OCI-LY3 (cell line): Measurements from ENCODE around the gene CAMK2A.

Experiments
- H2AFZ ChIP-seq: fragments of 200-600, 300-600 bp; shearing (Covaris generic); 2 replicates; pipeline ENCODE4 v1.6.0; 2014; ENCODE audit warnings: antibody characterized with exemption, low read depth, low read length
- H3K27ac ChIP-seq: fragments of 200-600, 300-600 bp; sonication (generic); 2 replicates; pipeline ENCODE4 v1.5.1; 2014; ENCODE audit warnings: mild to moderate bottlenecking, low read length, moderate library complexity, mixed read lengths
- H3K27me3 ChIP-seq: fragments of 200-600, 300-600 bp; sonication (generic); 2 replicates; pipeline ENCODE4 v1.6.1; 2014; ENCODE audit warnings: low read depth, low read length, mixed read lengths
- H3K36me3 ChIP-seq: fragments of 200-600, 300-600 bp; sonication (generic); replicated peaks from 2 replicates; pipeline ENCODE3; 2014; ENCODE audit warnings: low read depth, low read length, mixed read lengths
- H3K4me1 ChIP-seq: fragments of 300-600, 200-600 bp; sonication (generic); 2 replicates; pipeline ENCODE4 v1.6.1; 2014; ENCODE audit warnings: low read length, mixed read lengths
- H3K4me2 ChIP-seq: fragments of 200-600, 300-600 bp; sonication (generic); 2 replicates; pipeline ENCODE4 v1.6.1; 2014; ENCODE audit warnings: low read length, mixed read lengths
- H3K4me3 ChIP-seq: fragments of 300-600, 200-600 bp; sonication (generic); 2 replicates; pipeline ENCODE4 v1.5.1; 2014; ENCODE audit warnings: antibody characterized with exemption, mild to moderate bottlenecking, low read length, moderate library complexity
- H3K79me2 ChIP-seq: fragments of 300-600, 200-600 bp; shearing (Covaris generic); 2 replicates; pipeline ENCODE4 v1.6.1; 2014; ENCODE audit warnings: mild to moderate bottlenecking, low read length, mixed read lengths
- H3K9ac ChIP-seq: fragments of 300-600, 200-600 bp; shearing (Covaris generic); 2 replicates; pipeline ENCODE4 v1.6.0; 2014; ENCODE audit warnings: mild to moderate bottlenecking, low read length, moderate library complexity
- H3K9me3 ChIP-seq: fragments of 200-600, 300-600 bp; shearing (Covaris generic); 2 replicates; pipeline ENCODE4 v1.6.1; 2014; ENCODE audit warnings: low read length, mixed read lengths; ENCODE audit not compliant: insufficient read depth
- H4K20me1 ChIP-seq: fragments of 200-600, 300-600 bp; sonication (generic); 2 replicates; pipeline ENCODE4 v1.6.1; 2016; ENCODE audit warnings: low read length, mixed read lengths; ENCODE audit not compliant: insufficient read depth
- CTCF ChIP-seq: fragments of 200-600, 300-600 bp; sonication (generic); IDR thresholded peaks from 2 replicates; pipeline ENCODE4 v1.5.1; 2014; ENCODE audit warnings: antibody characterized with exemption, low read length, low read depth
- EZH2phosphoT487 ChIP-seq: fragments of 200-600 bp; shearing (Covaris generic); IDR thresholded peaks from 2 replicates; pipeline ENCODE4 v1.6.1; 2018; ENCODE audit warnings: antibody characterized with exemption, mixed run types, low read depth

The CAMK2A gene

GRCh38 chr5:150180241-150181026 is 109.1 kb downstream of the CAMK2A start:
- Histone ChIP-seq H3K9me3 (no peaks in the 10 kb centered on the region), H3K27me3 (no peaks in the 10 kb centered on the region), H4K20me1 (no peaks in the 10 kb centered on the region), H3K9ac (no peak overlapping the region), H2AFZ (peak overlapping the region; percentile 74; the same call in 1 of the 2 replicates), H3K27ac (no peak overlapping the region), H3K79me2 (no peaks in the 10 kb centered on the region), H3K4me1 (peaks cover 9% of the 10 kb centered on the region; the same call in 1 of the 2 replicates), H3K4me3 (no peak overlapping the region), H3K4me2 (no peak overlapping the region), H3K36me3 (no peaks in the 10 kb centered on the region)
- TF ChIP-seq CTCF, result no peak
- TF ChIP-seq EZH2phosphoT487, result no peak

DNA sequence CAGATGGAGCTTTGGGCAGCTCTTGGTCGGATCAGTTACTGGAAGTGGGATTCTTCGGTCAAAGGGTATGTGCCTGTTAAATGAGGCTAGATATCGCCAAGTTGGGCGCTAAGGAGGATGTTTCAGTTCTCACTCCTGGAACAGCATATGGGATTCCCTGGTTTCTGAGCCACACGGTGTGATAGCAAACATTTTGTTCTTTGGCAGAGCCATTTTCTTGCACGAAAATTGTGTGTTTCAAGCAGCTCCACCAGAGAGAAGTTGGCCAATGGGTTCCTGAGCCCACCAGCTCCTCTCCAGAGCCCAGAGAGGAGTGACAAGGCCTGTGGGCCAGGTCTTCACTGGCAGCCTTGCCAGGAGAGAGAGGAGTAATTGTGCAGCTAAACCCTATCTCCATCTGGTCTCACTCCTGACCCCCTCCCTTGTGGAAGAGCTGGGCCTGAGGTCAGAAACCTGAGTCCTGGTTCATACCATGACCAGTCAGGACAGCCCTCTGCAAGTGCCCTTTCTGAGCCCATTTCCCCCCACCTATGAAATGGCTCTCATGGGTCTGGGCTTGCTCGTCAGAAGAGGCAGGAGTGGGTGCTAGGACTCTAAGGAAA is 110.5 kb downstream of the CAMK2A start:
- no peak overlapping the region for H3K4me2 ChIP-seq
- H3K4me3 ChIP-seq, result no peak overlapping the region
- no peak overlapping the region for H3K27ac ChIP-seq
- H3K9ac ChIP-seq, result no peak overlapping the region
- no peaks in the 10 kb centered on the region for H3K27me3 ChIP-seq
- H3K4me1 ChIP-seq, result peaks cover 9% of the 10 kb centered on the region; the same call in 1 of the 2 replicates
- no peaks in the 10 kb centered on the region for H3K79me2 ChIP-seq
- no peaks in the 10 kb centered on the region for H3K9me3 ChIP-seq
- no peaks in the 10 kb centered on the region for H4K20me1 ChIP-seq
- H3K36me3 ChIP-seq, result no peaks in the 10 kb centered on the region
- no peak for TF ChIP-seq CTCF
- no peak for TF ChIP-seq EZH2phosphoT487
- no peak overlapping the region for H2AFZ ChIP-seq

DNA sequence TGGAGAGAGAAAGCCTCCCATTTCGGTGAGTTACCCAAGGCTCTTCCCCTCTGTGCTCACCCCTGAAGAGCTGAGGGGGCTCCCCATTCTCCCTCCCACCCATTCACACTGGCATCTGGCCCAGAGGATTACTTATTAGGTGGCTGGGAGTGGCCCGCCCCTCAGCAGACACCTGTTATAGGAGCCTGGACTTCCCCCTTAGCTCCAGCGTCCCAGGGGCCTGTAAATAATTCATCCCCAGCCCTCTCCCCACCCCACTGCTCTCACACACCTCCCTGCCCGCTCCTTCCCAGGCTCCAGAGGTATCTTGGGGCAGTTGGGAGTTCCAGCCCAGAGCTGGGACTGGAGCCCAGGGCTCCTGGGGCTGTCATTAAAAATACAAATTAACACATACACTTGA is 111.3 kb downstream of the CAMK2A start:
- Histone ChIP-seq H3K4me2 (no peak overlapping the region), H3K79me2 (no peaks in the 10 kb centered on the region), H3K4me1 (peaks cover 9% of the 10 kb centered on the region; the same call in 1 of the 2 replicates), H4K20me1 (no peaks in the 10 kb centered on the region), H3K9ac (no peak overlapping the region), H2AFZ (no peak overlapping the region), H3K36me3 (no peaks in the 10 kb centered on the region), H3K27me3 (no peaks in the 10 kb centered on the region), H3K27ac (no peak overlapping the region), H3K9me3 (no peaks in the 10 kb centered on the region), H3K4me3 (no peak overlapping the region)
- TF ChIP-seq CTCF (no peak), EZH2phosphoT487 (no peak)

DNA sequence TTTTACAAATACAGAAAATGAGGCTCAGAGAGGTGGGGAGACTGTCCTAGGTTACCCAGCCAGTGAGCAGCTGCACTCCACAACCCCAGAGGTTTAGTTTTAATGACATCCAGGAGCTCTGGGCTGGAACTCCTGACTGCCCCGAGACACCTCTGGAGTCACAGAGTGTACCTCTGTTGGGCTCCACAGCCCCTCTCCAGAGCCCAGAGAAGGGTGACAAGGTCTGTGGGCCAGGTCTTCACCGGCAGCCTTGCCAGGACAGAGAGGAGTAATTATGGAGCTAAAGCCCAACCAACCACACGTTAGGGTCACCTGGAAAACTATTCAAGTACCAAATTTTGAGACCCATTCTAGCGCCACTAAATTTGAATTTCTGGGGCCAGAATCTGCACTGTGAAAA is 111.9 kb downstream of the CAMK2A start:
- TF ChIP-seq CTCF (no peak), EZH2phosphoT487 (no peak)
- no peaks in the 10 kb centered on the region for H3K36me3 ChIP-seq
- no peak overlapping the region for H3K4me2 ChIP-seq
- no peaks in the 10 kb centered on the region for H3K9me3 ChIP-seq
- H3K27me3 ChIP-seq, result no peaks in the 10 kb centered on the region
- no peaks in the 10 kb centered on the region for H4K20me1 ChIP-seq
- H3K4me3 ChIP-seq, result no peak overlapping the region
- no peak overlapping the region for H2AFZ ChIP-seq
- peaks cover 9% of the 10 kb centered on the region; the same call in 1 of the 2 replicates for H3K4me1 ChIP-seq
- no peaks in the 10 kb centered on the region for H3K79me2 ChIP-seq
- H3K9ac ChIP-seq, result no peak overlapping the region
- no peak overlapping the region for H3K27ac ChIP-seq
